ENCODE results near the gene PPM1A. TPM values are rescaled to one million over a fixed set of nuclear protein-coding genes. Genes with fewer than 3 reads are reported as not detected.

PPM1A gene
- total and polyA plus RNA-seq, 2 donors from 2014 or later, result 42.3 to 60.3 TPM

GRCh38 chr14:60309867-60310552 is 61.0 kb downstream of the PPM1A start:
- DNase-seq, result peak in 3 of 5 donors; percentile 45 to 70 (median 50)
- Histone ChIP-seq H3K4me1 (ENCODE audit: control insufficient read depth in 2 of 3, insufficient read depth in 2 of 3, low read depth in 1 of 3, low read length in 3 of 3) (peaks cover 0 to 2% (median 0%) of the 10 kb centered on the region in 3 donors), H3K4me3 (ENCODE audit: low read length in 3 of 3) (no peak overlapping the region), H3K9me3 (ENCODE audit: control insufficient read depth in 2 of 3, insufficient read depth in 1 of 3, low read length in 3 of 3) (no peaks in the 10 kb centered on the region), H3K27me3 (ENCODE audit: control insufficient read depth, insufficient read depth, low read length) (no peaks in the 10 kb centered on the region), H3K9ac (ENCODE audit: low read length in 3 of 3) (no peak overlapping the region), H3K36me3 (ENCODE audit: control insufficient read depth in 2 of 3, insufficient read depth in 3 of 3, low read length in 3 of 3) (no peaks in the 10 kb centered on the region), H3K27ac (ENCODE audit: low read depth in 2 of 2, low read length in 2 of 2) (no peak overlapping the region)
- intact Hi-C loops (cut with DNase I), result no loop called here
- FAIRE-seq, result no peak
- no peak for TF ChIP-seq CTCF (IDR thresholded peaks at IDR 0.05; ENCODE audit: borderline replicate concordance, extremely low read depth, insufficient read depth)

GRCh38 chr14:60311417-60311816 is 62.4 kb downstream of the PPM1A start:
- DNase-seq (no peak), FAIRE-seq (no peak)
- Histone ChIP-seq H3K27ac (ENCODE audit: low read depth in 2 of 2, low read length in 2 of 2) (no peak overlapping the region), H3K9me3 (ENCODE audit: control insufficient read depth in 2 of 3, insufficient read depth in 1 of 3, low read length in 3 of 3) (no peaks in the 10 kb centered on the region), H3K36me3 (ENCODE audit: control insufficient read depth in 2 of 3, insufficient read depth in 3 of 3, low read length in 3 of 3) (no peaks in the 10 kb centered on the region), H3K4me3 (ENCODE audit: low read length in 3 of 3) (no peak overlapping the region), H3K27me3 (ENCODE audit: control insufficient read depth, insufficient read depth, low read length) (no peaks in the 10 kb centered on the region), H3K9ac (ENCODE audit: low read length in 3 of 3) (no peak overlapping the region), H3K4me1 (ENCODE audit: control insufficient read depth in 2 of 3, insufficient read depth in 2 of 3, low read depth in 1 of 3, low read length in 3 of 3) (peaks cover 0 to 2% (median 0%) of the 10 kb centered on the region in 3 donors)
- no peak for TF ChIP-seq CTCF (IDR thresholded peaks at IDR 0.05; ENCODE audit: borderline replicate concordance, extremely low read depth, insufficient read depth)
- intact Hi-C loops (cut with DNase I), result no loop called here

- Histone ChIP-seq H3K36me3 (ENCODE audit: control insufficient read depth in 2 of 3, insufficient read depth in 3 of 3, low read length in 3 of 3) (no peaks in the 10 kb centered on the region), H3K9ac (ENCODE audit: low read length in 3 of 3) (no peak overlapping the region), H3K9me3 (ENCODE audit: control insufficient read depth in 2 of 3, insufficient read depth in 1 of 3, low read length in 3 of 3) (no peaks in the 10 kb centered on the region), H3K4me3 (ENCODE audit: low read length in 3 of 3) (no peak overlapping the region), H3K27me3 (ENCODE audit: control insufficient read depth, insufficient read depth, low read length) (no peaks in the 10 kb centered on the region), H3K4me1 (ENCODE audit: control insufficient read depth in 2 of 3, insufficient read depth in 2 of 3, low read depth in 1 of 3, low read length in 3 of 3) (peaks cover 0 to 2% (median 0%) of the 10 kb centered on the region in 3 donors), H3K27ac (ENCODE audit: low read depth in 2 of 2, low read length in 2 of 2) (no peak overlapping the region)
- DNase-seq (no peak), FAIRE-seq (no peak)
- no peak for TF ChIP-seq CTCF (IDR thresholded peaks at IDR 0.05; ENCODE audit: borderline replicate concordance, extremely low read depth, insufficient read depth)
- intact Hi-C loops (cut with DNase I), result no loop called here
Measured at GRCh38 chr14:60313093-60313492, 64.1 kb downstream of the PPM1A start.

Data from kidney (tissue), 14 donors.